ENCODE results near the gene SRD5A1. TPM values are rescaled to one million over a fixed set of nuclear protein-coding genes. Genes with fewer than 3 reads are reported as not detected.

Gene SRD5A1
- total RNA-seq, 1 experiment from 2014 or later = 39.6 TPM

DNA sequence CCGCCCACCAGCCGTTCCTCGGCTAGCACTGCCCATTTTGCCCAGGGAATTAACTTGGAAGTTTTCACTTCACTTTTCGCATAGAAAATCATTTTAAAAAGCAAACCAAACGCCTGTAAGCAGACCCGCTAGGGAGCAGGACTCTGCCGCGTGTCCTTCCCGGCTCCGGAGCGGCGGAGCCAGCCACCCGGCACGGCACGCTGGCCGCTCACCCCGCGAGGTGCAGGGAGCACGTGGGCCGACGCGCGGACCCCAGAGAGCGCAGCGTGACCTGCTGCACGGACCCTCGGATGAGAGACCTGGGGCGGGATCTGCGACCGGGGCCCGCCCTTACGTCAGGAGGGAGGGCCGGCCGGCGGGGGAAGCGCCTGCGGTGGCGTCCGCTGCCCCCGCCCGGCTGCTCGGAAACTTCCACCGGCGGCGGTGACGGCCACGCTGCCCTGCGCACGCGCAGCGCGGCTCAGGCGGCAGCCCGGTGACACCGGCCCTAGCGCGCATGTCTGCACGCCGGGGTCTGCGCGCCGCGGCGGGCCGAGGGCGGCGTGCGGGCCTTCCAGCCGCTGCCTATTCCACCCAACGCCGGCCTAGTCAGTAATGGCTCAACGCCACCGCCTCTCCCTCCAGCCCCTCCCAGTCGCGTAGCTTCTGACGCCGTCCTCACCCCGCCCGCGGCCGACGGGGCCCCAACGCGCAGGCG lies 79.5 kb downstream of the SRD5A1 start:
- ChIA-PET CTCF (no interaction called here), POLR2A (ENCODE audit: unreplicated experiment) (interaction anchor here (0.7 kb wide), 1 partner anchor 1281 kb away, joined by 4 read pairs; no protein-coding TSS in a partner anchor)
- H3K79me2 ChIP-seq (ENCODE audit: low read length) = peaks cover 36% of the 10 kb centered on the region
- H3K9me2 ChIP-seq (replicated peaks; ENCODE audit: low read length) = no peaks in the 10 kb centered on the region
- no peaks in the 10 kb centered on the region for H3K9me3 ChIP-seq (ENCODE audit: low read length)
- H3K27me3 ChIP-seq (ENCODE audit: low read length) = no peaks in the 10 kb centered on the region
- H3K27ac ChIP-seq (ENCODE audit: low read length) = peak overlapping the region; percentile 86
- H3K9ac ChIP-seq (ENCODE audit: low read length) = peak overlapping the region; percentile 88
- peak; percentile 100 for DNase-seq
- H3K36me3 ChIP-seq (ENCODE audit: low read depth, low read length) = no peaks in the 10 kb centered on the region; the same call in 1 of the 2 replicates
- no peaks in the 10 kb centered on the region for H3F3A ChIP-seq (ENCODE audit: low read length, unreplicated experiment)
- peak overlapping the region; percentile 85 for H3K4me2 ChIP-seq (ENCODE audit: low read length)
- TF ChIP-seq EZH2 (IDR thresholded peaks at IDR 0.05; ENCODE audit: low read length, unreplicated experiment) (no peak), CTCF (conservative IDR thresholded peaks at IDR 0.05; ENCODE audit: low read depth, low read length) (no peak), EZH2phosphoT487 (IDR thresholded peaks at IDR 0.05; ENCODE audit: borderline replicate concordance, low read length) (no peak)
- H3K4me1 ChIP-seq (ENCODE audit: insufficient read depth, low read length) = peaks cover 33% of the 10 kb centered on the region
- H3K4me3 ChIP-seq (ENCODE audit: low read length) = peak overlapping the region; percentile 73
- ATAC-seq = peak; percentile 63
- H2AFZ ChIP-seq (ENCODE audit: low read length) = peak overlapping the region; percentile 87
- H4K20me1 ChIP-seq (ENCODE audit: low read length) = peaks cover 31% of the 10 kb centered on the region
- intact Hi-C loops (cut with micrococcal nuclease) = loop anchor here (1.0 to 2.0 kb wide), 2 partner anchors 32 to 79 kb away; partner anchors contain the start of genes NSUN2 and SRD5A1
- no TSS peak for BruUV-seq (replicated peaks)

- CTCF ChIA-PET = no interaction called here
- POLR2A ChIA-PET (ENCODE audit: unreplicated experiment) = interaction anchor here (0.7 kb wide), 1 partner anchor 1282 kb away, joined by 4 read pairs; no protein-coding TSS in a partner anchor
- intact Hi-C loops (cut with micrococcal nuclease) = loop anchor here (1.0 to 2.0 kb wide), 2 partner anchors 31 to 80 kb away; partner anchors contain the start of genes NSUN2 and SRD5A1
- Histone ChIP-seq H3K9me3 (ENCODE audit: low read length) (no peaks in the 10 kb centered on the region), H3K9ac (ENCODE audit: low read length) (peak within 1 kb of the TSS; percentile 88), H3K27ac (ENCODE audit: low read length) (peak within 1 kb of the TSS; percentile 86), H2AFZ (ENCODE audit: low read length) (peak within 1 kb of the TSS; percentile 87), H3K4me2 (ENCODE audit: low read length) (peak within 1 kb of the TSS; percentile 85), H4K20me1 (ENCODE audit: low read length) (peaks cover 40% of the 10 kb centered on the region), H3K36me3 (ENCODE audit: low read depth, low read length) (peaks cover 6% of the 10 kb centered on the region), H3K4me1 (ENCODE audit: insufficient read depth, low read length) (peaks cover 42% of the 10 kb centered on the region), H3K27me3 (ENCODE audit: low read length) (no peaks in the 10 kb centered on the region), H3K9me2 (replicated peaks; ENCODE audit: low read length) (no peaks in the 10 kb centered on the region), H3F3A (ENCODE audit: low read length, unreplicated experiment) (no peaks in the 10 kb centered on the region), H3K79me2 (ENCODE audit: low read length) (peaks cover 44% of the 10 kb centered on the region), H3K4me3 (ENCODE audit: low read length) (peak within 1 kb of the TSS; percentile 87)
- DNase-seq (peak; percentile 32), ATAC-seq (peak; percentile 23)
- no TSS peak for BruUV-seq (replicated peaks)
- no peak for TF ChIP-seq EZH2phosphoT487 (IDR thresholded peaks at IDR 0.05; ENCODE audit: borderline replicate concordance, low read length)
These were observed 80.3 kb downstream of the SRD5A1 start, which contains the start of gene TENT4A for GRCh38 chr5:6713274-6714225. TSS of gene TENT4A (plus strand) at chr5:6713432. CDS start at chr5:6713984, 552 bp downstream.
